ENCODE data around the gene PLLP. TPM values are rescaled to one million over a fixed set of nuclear protein-coding genes. Genes with fewer than 3 reads are reported as not detected.
A peak's percentile ranks its signal among the peaks of the same experiment; 100 is the strongest.

The PLLP gene
- total RNA-seq, 1 donor, result under 0.01 TPM

- no peak for DNase-seq (ENCODE audit: low read depth)
- H3K4me3 ChIP-seq (ENCODE audit: low read depth, low read length), result no peak overlapping the region
- TF ChIP-seq CTCF (IDR thresholded peaks at IDR 0.05; ENCODE audit: insufficient read depth, low read depth, low read length), result no peak
These were observed 28.6 kb downstream of the PLLP start for GRCh38 chr16:57255686-57256415.

GRCh38 chr16:57253466-57253865 is 31.0 kb downstream of the PLLP start:
- TF ChIP-seq CTCF (IDR thresholded peaks at IDR 0.05; ENCODE audit: insufficient read depth, low read depth, low read length), result no peak
- no peak overlapping the region for H3K4me3 ChIP-seq (ENCODE audit: low read depth, low read length)
- no peak for DNase-seq (ENCODE audit: low read depth)

- TF ChIP-seq CTCF (IDR thresholded peaks at IDR 0.05; ENCODE audit: insufficient read depth, low read depth, low read length), result no peak
- H3K4me3 ChIP-seq (ENCODE audit: low read depth, low read length), result no peak overlapping the region
- no peak for DNase-seq (ENCODE audit: low read depth)
These were observed 32.2 kb downstream of the PLLP start for GRCh38 chr16:57252148-57252721.

GRCh38 chr16:57251352-57251751 is 33.1 kb downstream of the PLLP start:
- no peak for DNase-seq (ENCODE audit: low read depth)
- H3K4me3 ChIP-seq (ENCODE audit: low read depth, low read length), result no peak overlapping the region
- TF ChIP-seq CTCF (IDR thresholded peaks at IDR 0.05; ENCODE audit: insufficient read depth, low read depth, low read length), result no peak

DNA sequence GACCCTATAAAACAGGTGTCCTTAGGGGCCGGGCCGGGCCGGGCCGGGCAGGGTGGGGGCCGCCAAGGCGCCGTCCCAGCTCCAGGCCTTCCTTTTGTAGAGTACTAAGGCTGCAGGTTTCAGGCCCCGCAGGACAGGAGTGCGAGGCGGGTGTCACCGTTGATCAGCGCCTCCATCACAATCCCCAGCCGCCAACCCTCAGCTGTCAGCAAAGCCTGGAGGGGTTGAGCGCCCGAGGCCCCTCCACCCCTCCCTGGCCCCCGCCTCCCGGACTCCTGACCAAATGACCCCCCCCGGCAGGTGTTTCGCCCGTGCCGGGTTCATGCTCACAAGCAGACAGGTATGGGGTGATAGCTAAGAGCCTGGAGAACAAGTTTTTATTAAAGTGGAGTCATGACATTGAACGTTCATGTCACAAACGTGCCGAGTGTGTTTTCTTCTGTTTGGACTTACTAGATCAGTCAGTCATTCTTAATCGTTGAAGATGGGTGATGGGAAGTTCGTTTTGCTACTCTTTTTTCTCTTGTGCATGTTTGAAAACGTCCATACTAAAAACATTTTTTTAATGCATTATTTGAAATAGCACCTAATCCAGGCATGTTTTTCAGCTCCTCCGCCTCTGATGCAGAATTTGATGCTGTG is 38.9 kb downstream of the PLLP start:
- no peak for DNase-seq (ENCODE audit: low read depth)
- peak overlapping the region; percentile 79 for H3K4me3 ChIP-seq (ENCODE audit: low read depth, low read length)
- TF ChIP-seq CTCF (IDR thresholded peaks at IDR 0.05; ENCODE audit: insufficient read depth, low read depth, low read length), result no peak

- H3K4me3 ChIP-seq (ENCODE audit: low read depth, low read length), result peak within 1 kb of the TSS; percentile 79
- peak; percentile 98 for DNase-seq (ENCODE audit: low read depth)
- no peak for TF ChIP-seq CTCF (IDR thresholded peaks at IDR 0.05; ENCODE audit: insufficient read depth, low read depth, low read length)
These were observed 39.6 kb downstream of the PLLP start, which contains the start of gene ARL2BP for GRCh38 chr16:57244767-57245471. Gene ARL2BP (plus strand): TSS chr16:57245259. CDS start chr16:57245368, 109 bp downstream.
